Osteoblast (primary cell): ENCODE data around the gene NOD1. TPM values are rescaled to one million over a fixed set of nuclear protein-coding genes. Genes with fewer than 3 reads are reported as not detected.

ENCODE experiments used
- DNase-seq: peaks from one replicate; pipeline ENCODE4 v3.0.0; 2011; ENCODE audit warnings: low spot score, mixed read lengths; ENCODE audit not compliant: insufficient read length; ENCODE audit errors: missing footprints
- H2AFZ ChIP-seq: 2 replicates; pipeline ENCODE4 v1.6.0; 2011; ENCODE audit warnings: mild to moderate bottlenecking, low read length
- H3K27ac ChIP-seq: 2 replicates; pipeline ENCODE4 v1.5.1; 2011; ENCODE audit warnings: mild to moderate bottlenecking, low read depth, low read length, moderate library complexity
- H3K27me3 ChIP-seq: 2 replicates; pipeline ENCODE4 v1.6.0; 2012; ENCODE audit warnings: mild to moderate bottlenecking, control low read depth, inconsistent platforms, low read length, moderate library complexity; ENCODE audit not compliant: insufficient read depth
- H3K36me3 ChIP-seq: 2 replicates; pipeline ENCODE4 v1.5.1; 2011; ENCODE audit warnings: mild to moderate bottlenecking, low read length, control low read depth, moderate library complexity; ENCODE audit not compliant: insufficient read depth
- H3K4me1 ChIP-seq: 2 replicates; pipeline ENCODE4 v1.5.1; 2011; ENCODE audit warnings: mild to moderate bottlenecking, low read length, control low read depth, moderate library complexity; ENCODE audit not compliant: insufficient read depth
- H3K4me2 ChIP-seq: 2 replicates; pipeline ENCODE4 v1.6.0; 2011; ENCODE audit warnings: mild to moderate bottlenecking, low read length; ENCODE audit not compliant: insufficient read depth
- H3K4me3 ChIP-seq: fragments of 200-600 bp; sonication (generic); 3 replicates; pipeline ENCODE4 v1.5.1; 2012; ENCODE audit warnings: mild to moderate bottlenecking, low read length, inconsistent platforms; ENCODE audit not compliant: insufficient read depth
- H3K79me2 ChIP-seq: 2 replicates; pipeline ENCODE4 v1.6.0; 2012; ENCODE audit warnings: mild to moderate bottlenecking, low read length, control low read depth, inconsistent platforms; ENCODE audit not compliant: insufficient read depth
- H3K9me3 ChIP-seq: 2 replicates; pipeline ENCODE4 v1.5.1; 2011; ENCODE audit warnings: low read depth, low read length, control low read depth
- H4K20me1 ChIP-seq: 2 replicates; pipeline ENCODE4 v1.6.0; 2012; ENCODE audit warnings: mild to moderate bottlenecking, low read length, control low read depth; ENCODE audit not compliant: insufficient read depth
- total RNA-seq: library from RNA; depleted of rRNA; stranded (reverse); fragments of >200 nt; gene quantifications from 2 replicates; pipeline ENCODE4 v1.2.3, GENCODE V29; 2012
- TF ChIP-seq, protein P1 (sequence below): IDR thresholded peaks from 2 replicates; pipeline ENCODE4 v1.5.1; 2011; ENCODE audit warnings: mild to moderate bottlenecking, low read depth, low read length, moderate library complexity; ENCODE audit errors: extremely low read depth

The NOD1 gene
- total RNA-seq, 1 donor = 7.6 TPM

DNA sequence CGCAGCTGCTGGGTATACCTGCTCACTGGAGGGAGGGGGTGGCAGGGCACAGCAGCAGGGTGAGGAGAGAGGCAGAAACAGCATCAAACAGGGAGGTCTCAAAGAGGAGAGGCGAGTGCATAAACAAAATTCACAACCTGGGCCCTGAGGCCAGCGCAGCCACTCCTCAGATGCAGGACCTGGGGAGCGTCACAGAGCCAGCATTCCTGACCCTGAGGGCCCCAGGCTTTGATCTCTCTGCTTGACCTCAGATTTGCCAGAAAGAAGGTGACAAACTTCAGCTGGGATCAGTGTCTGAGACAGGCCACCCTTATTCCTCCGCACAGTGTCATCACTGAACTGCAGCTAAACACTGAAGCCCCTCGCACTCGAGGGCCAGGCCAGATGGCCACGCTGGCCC lies 25.6 kb downstream of the NOD1 start:
- TF ChIP-seq, protein P1, sequence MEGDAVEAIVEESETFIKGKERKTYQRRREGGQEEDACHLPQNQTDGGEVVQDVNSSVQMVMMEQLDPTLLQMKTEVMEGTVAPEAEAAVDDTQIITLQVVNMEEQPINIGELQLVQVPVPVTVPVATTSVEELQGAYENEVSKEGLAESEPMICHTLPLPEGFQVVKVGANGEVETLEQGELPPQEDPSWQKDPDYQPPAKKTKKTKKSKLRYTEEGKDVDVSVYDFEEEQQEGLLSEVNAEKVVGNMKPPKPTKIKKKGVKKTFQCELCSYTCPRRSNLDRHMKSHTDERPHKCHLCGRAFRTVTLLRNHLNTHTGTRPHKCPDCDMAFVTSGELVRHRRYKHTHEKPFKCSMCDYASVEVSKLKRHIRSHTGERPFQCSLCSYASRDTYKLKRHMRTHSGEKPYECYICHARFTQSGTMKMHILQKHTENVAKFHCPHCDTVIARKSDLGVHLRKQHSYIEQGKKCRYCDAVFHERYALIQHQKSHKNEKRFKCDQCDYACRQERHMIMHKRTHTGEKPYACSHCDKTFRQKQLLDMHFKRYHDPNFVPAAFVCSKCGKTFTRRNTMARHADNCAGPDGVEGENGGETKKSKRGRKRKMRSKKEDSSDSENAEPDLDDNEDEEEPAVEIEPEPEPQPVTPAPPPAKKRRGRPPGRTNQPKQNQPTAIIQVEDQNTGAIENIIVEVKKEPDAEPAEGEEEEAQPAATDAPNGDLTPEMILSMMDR = no peak
- no peaks in the 10 kb centered on the region for H3K27me3 ChIP-seq

DNA sequence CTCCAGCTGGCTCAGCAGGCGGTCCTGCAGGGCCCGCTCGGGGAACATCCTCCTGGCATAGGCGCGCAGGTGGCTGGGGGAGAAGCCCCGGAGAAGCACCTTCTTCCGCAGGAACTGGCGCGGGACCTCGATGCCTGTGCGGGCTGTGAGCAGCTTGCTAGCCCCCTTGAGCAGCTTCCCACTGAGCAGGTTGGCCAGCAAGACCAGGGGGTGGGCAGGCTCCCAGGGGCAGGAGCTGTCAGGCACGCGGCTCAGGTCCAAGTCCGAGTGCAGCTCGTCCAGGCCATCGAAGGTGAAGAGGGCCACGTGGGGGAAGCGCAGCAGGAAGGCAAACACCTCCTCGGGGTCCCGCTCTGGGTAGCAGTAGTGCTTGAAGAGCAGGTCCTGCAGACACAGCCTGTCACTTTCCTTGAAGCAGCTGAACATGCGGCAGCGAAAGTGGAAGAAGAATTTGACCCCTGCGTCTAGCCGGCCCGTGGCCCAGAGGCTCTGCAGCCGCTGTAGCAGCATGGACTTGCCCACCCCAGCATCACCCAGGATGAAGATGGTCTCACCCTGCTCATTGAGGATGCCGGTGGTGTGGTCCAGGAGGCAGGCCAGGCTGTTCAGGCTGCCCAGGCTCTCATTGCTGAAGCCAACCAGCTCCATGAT lies 26.2 kb downstream of the NOD1 start:
- no peaks in the 10 kb centered on the region for H3K27me3 ChIP-seq
- no peak overlapping the region for H2AFZ ChIP-seq
- H3K79me2 ChIP-seq = no peaks in the 10 kb centered on the region
- H3K4me2 ChIP-seq = no peak overlapping the region
- H3K9me3 ChIP-seq = no peaks in the 10 kb centered on the region
- no peaks in the 10 kb centered on the region for H3K4me1 ChIP-seq
- DNase-seq = no peak
- no peak overlapping the region for H3K4me3 ChIP-seq
- no peaks in the 10 kb centered on the region for H4K20me1 ChIP-seq
- TF ChIP-seq, protein P1 = no peak
- H3K36me3 ChIP-seq = peaks cover 48% of the 10 kb centered on the region
- H3K27ac ChIP-seq = no peak overlapping the region

More for the DNA sequence above, 25.6 kb downstream of the NOD1 start:
- H3K27ac ChIP-seq = no peak overlapping the region
- H3K4me3 ChIP-seq = no peak overlapping the region
- H3K4me2 ChIP-seq = no peak overlapping the region
- H4K20me1 ChIP-seq = no peaks in the 10 kb centered on the region
- H3K79me2 ChIP-seq = no peaks in the 10 kb centered on the region
- no peaks in the 10 kb centered on the region for H3K9me3 ChIP-seq
- peaks cover 2% of the 10 kb centered on the region for H3K4me1 ChIP-seq
- peaks cover 45% of the 10 kb centered on the region for H3K36me3 ChIP-seq
- no peak overlapping the region for H2AFZ ChIP-seq
- no peak for DNase-seq

DNA sequence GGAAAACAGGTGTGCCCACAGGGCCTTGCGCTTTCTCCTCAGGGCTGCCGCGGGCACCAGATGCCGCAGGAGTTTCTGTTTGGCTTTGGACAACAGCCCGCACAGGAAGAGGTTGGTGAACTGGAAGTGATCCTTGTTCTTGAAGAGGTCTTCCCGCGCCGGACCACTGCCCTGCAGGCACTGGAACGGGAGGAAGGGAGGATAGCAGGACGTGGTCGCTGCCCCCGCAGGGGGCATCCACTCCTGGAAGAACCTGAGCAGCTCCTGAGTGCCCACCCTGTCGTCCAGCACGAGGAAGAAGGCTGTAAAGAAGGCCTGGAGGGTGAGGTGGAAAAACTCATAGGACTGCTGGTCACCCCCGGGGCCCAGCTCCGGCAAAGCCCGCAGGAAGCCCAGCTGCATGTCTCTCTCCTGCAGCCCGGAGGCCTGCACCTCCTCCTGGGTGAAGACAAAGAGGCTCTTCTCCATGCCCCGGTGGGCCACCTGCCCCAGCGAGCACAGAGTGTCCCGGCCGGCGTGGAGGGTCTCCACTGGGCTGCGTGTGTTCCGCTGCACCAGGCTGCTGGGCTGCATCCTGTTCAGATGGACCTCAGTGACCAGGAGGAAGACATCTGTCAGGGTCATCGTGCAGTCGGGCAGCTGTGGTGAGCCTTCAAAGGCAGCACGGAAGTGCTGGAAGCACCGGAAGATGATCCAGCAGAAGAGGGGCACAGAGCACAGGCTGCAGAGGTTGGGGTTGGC lies 26.9 kb downstream of the NOD1 start:
- Histone ChIP-seq H3K4me3 (no peak overlapping the region), H3K4me1 (no peaks in the 10 kb centered on the region), H3K36me3 (peaks cover 52% of the 10 kb centered on the region), H3K4me2 (no peak overlapping the region), H2AFZ (no peak overlapping the region), H3K27me3 (no peaks in the 10 kb centered on the region), H3K79me2 (no peaks in the 10 kb centered on the region), H3K27ac (no peak overlapping the region), H4K20me1 (no peaks in the 10 kb centered on the region), H3K9me3 (no peaks in the 10 kb centered on the region)
- no peak for DNase-seq
- TF ChIP-seq, protein P1 = no peak

DNA sequence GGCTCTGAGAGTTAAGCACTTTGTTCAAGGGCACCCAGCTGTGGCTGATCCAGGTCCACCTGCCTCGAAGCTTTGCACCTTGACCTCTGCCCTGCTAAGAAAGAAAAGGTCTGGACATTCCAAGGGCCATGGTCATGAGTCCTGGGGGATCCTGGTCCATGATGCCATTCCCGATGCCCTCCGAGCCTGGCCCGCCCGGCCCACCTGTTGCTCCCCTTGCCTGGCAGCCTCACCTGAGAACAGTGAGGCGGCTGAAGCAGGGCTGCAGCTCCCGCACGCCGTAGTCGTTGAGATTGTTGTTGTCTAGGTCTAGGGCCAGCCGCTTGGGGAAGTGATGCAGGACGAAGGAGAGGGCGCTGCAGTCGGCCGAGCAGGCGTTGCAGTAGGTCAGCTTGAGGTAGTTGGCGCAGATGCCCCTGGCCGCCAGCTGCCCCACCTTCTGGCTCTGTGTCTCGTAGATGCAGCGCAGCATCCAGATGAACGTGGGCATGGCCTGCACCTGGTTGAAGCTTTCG lies 27.5 kb downstream of the NOD1 start:
- H3K4me3 ChIP-seq = no peak overlapping the region
- peaks cover 46% of the 10 kb centered on the region for H3K36me3 ChIP-seq
- no peak overlapping the region for H3K27ac ChIP-seq
- TF ChIP-seq, protein P1 = no peak
- H3K79me2 ChIP-seq = no peaks in the 10 kb centered on the region
- no peaks in the 10 kb centered on the region for H3K4me1 ChIP-seq
- no peaks in the 10 kb centered on the region for H4K20me1 ChIP-seq
- no peaks in the 10 kb centered on the region for H3K27me3 ChIP-seq
- no peaks in the 10 kb centered on the region for H3K9me3 ChIP-seq
- no peak for DNase-seq
- no peak overlapping the region for H2AFZ ChIP-seq
- no peak overlapping the region for H3K4me2 ChIP-seq
